Measurements from ENCODE around the gene EOMES. TPM values are rescaled to one million over a fixed set of nuclear protein-coding genes. Genes with fewer than 3 reads are reported as not detected.

The EOMES gene
- total RNA-seq, 1 experiment from 2014 or later, result 0.47 TPM

DNA sequence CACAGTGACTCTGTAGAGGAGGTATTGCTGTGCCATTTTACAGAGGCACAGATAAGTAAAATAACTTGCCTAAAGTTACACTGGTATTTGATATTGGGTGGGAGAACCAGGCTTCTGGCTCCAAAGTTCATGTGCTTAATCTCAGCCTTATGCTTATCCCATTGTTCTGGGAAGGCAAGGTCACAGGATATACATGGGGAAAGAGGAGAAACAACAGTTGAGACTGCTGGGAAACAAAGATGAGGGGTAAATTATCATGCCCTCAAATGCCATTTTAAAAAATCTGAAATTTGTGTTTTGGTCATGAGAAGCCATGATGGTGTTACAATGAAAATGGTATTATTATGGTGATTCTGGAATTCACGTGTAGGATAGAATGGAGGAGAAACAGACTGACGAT lies 54.4 kb downstream of the EOMES start:
- H3K27ac ChIP-seq (ENCODE audit: low read length), result no peak overlapping the region
- no TSS peak for BruUV-seq (replicated peaks)
- ChIA-PET POLR2A (ENCODE audit: unreplicated experiment) (no interaction called here), CTCF (no interaction called here)
- no peaks in the 10 kb centered on the region for H3K9me3 ChIP-seq (ENCODE audit: low read length)
- ATAC-seq, result no peak
- H3K9me2 ChIP-seq (replicated peaks; ENCODE audit: low read length), result no peaks in the 10 kb centered on the region
- no peak overlapping the region for H3K4me2 ChIP-seq (ENCODE audit: low read length)
- H3K9ac ChIP-seq (ENCODE audit: low read length), result no peak overlapping the region
- no peaks in the 10 kb centered on the region for H3K27me3 ChIP-seq (ENCODE audit: low read length)
- intact Hi-C loops (cut with micrococcal nuclease), result no loop called here
- no peaks in the 10 kb centered on the region for H3K4me1 ChIP-seq (ENCODE audit: insufficient read depth, low read length)
- TF ChIP-seq EZH2 (IDR thresholded peaks at IDR 0.05; ENCODE audit: low read length, unreplicated experiment), result no peak
- TF ChIP-seq, protein P1, sequence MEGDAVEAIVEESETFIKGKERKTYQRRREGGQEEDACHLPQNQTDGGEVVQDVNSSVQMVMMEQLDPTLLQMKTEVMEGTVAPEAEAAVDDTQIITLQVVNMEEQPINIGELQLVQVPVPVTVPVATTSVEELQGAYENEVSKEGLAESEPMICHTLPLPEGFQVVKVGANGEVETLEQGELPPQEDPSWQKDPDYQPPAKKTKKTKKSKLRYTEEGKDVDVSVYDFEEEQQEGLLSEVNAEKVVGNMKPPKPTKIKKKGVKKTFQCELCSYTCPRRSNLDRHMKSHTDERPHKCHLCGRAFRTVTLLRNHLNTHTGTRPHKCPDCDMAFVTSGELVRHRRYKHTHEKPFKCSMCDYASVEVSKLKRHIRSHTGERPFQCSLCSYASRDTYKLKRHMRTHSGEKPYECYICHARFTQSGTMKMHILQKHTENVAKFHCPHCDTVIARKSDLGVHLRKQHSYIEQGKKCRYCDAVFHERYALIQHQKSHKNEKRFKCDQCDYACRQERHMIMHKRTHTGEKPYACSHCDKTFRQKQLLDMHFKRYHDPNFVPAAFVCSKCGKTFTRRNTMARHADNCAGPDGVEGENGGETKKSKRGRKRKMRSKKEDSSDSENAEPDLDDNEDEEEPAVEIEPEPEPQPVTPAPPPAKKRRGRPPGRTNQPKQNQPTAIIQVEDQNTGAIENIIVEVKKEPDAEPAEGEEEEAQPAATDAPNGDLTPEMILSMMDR (conservative IDR thresholded peaks at IDR 0.05; ENCODE audit: low read depth, low read length), result no peak
- TF ChIP-seq EZH2phosphoT487 (IDR thresholded peaks at IDR 0.05; ENCODE audit: borderline replicate concordance, low read length), result no peak
- no peak for DNase-seq
- no peaks in the 10 kb centered on the region for H4K20me1 ChIP-seq (ENCODE audit: low read length)
- H2AFZ ChIP-seq (ENCODE audit: low read length), result no peak overlapping the region
- H3K79me2 ChIP-seq (ENCODE audit: low read length), result no peaks in the 10 kb centered on the region
- H3F3A ChIP-seq (ENCODE audit: low read length, unreplicated experiment), result no peaks in the 10 kb centered on the region
- H3K36me3 ChIP-seq (ENCODE audit: low read depth, low read length), result no peaks in the 10 kb centered on the region
- H3K4me3 ChIP-seq (ENCODE audit: low read length), result no peak overlapping the region

DNA sequence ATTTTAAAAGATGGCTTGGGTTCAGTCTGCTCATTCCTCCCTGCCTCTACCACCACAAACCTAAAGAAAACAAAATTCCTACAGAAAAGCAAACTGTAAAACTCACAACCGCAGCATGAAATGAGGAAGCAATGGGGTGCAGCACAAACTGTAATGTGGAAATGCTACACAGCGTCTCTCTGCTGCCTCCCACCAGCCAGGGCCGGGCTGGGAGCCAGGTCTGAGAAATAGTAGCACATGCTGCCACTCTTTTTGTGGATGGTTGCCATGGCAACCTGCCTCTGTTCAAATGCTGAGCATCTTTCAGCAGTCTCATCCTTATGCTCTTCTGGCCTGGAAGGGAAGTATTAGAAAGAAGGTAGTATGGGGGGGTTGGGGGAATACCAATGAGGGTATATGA lies 55.4 kb downstream of the EOMES start:
- H3K27ac ChIP-seq (ENCODE audit: low read length), result no peak overlapping the region
- no peaks in the 10 kb centered on the region for H3K79me2 ChIP-seq (ENCODE audit: low read length)
- no peak overlapping the region for H3K9ac ChIP-seq (ENCODE audit: low read length)
- H3K9me3 ChIP-seq (ENCODE audit: low read length), result no peaks in the 10 kb centered on the region
- ATAC-seq (no peak), DNase-seq (no peak)
- no peak overlapping the region for H3K4me2 ChIP-seq (ENCODE audit: low read length)
- ChIA-PET CTCF (no interaction called here), POLR2A (ENCODE audit: unreplicated experiment) (no interaction called here)
- no TSS peak for BruUV-seq (replicated peaks)
- intact Hi-C loops (cut with micrococcal nuclease), result no loop called here
- H3K36me3 ChIP-seq (ENCODE audit: low read depth, low read length), result no peaks in the 10 kb centered on the region
- no peaks in the 10 kb centered on the region for H4K20me1 ChIP-seq (ENCODE audit: low read length)
- no peaks in the 10 kb centered on the region for H3K4me1 ChIP-seq (ENCODE audit: insufficient read depth, low read length)
- no peaks in the 10 kb centered on the region for H3K9me2 ChIP-seq (replicated peaks; ENCODE audit: low read length)
- no peaks in the 10 kb centered on the region for H3F3A ChIP-seq (ENCODE audit: low read length, unreplicated experiment)
- H2AFZ ChIP-seq (ENCODE audit: low read length), result no peak overlapping the region
- TF ChIP-seq, protein P1 (conservative IDR thresholded peaks at IDR 0.05; ENCODE audit: low read depth, low read length), result no peak
- TF ChIP-seq EZH2 (IDR thresholded peaks at IDR 0.05; ENCODE audit: low read length, unreplicated experiment) (no peak), EZH2phosphoT487 (IDR thresholded peaks at IDR 0.05; ENCODE audit: borderline replicate concordance, low read length) (no peak)
- H3K4me3 ChIP-seq (ENCODE audit: low read length), result no peak overlapping the region
- no peaks in the 10 kb centered on the region for H3K27me3 ChIP-seq (ENCODE audit: low read length)

DNA sequence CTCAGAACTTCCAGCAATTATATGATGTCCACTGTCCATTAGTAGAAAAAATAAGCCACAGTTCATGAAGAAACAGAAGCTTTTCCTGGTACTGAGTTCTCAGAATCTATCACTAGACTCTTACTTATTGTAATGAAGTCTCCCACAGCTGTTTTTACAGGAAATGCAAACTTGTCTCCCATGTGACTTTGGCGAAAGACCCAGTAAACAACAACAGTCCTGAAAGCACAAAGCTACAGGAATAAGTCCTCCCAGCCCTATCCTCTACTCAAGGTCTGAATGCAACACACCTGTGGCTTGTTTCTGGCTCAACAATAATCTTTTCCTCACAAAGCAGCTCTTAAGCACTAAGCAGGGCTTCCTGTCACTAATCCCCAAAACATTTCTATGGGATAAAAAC lies 55.9 kb downstream of the EOMES start:
- Histone ChIP-seq H3K4me2 (ENCODE audit: low read length) (no peak overlapping the region), H3F3A (ENCODE audit: low read length, unreplicated experiment) (no peaks in the 10 kb centered on the region), H3K9me2 (replicated peaks; ENCODE audit: low read length) (no peaks in the 10 kb centered on the region), H3K4me1 (ENCODE audit: insufficient read depth, low read length) (no peaks in the 10 kb centered on the region), H4K20me1 (ENCODE audit: low read length) (no peaks in the 10 kb centered on the region), H3K27ac (ENCODE audit: low read length) (no peak overlapping the region), H3K4me3 (ENCODE audit: low read length) (no peak overlapping the region), H3K27me3 (ENCODE audit: low read length) (no peaks in the 10 kb centered on the region), H3K36me3 (ENCODE audit: low read depth, low read length) (no peaks in the 10 kb centered on the region), H3K79me2 (ENCODE audit: low read length) (no peaks in the 10 kb centered on the region), H3K9me3 (ENCODE audit: low read length) (no peaks in the 10 kb centered on the region), H3K9ac (ENCODE audit: low read length) (no peak overlapping the region), H2AFZ (ENCODE audit: low read length) (no peak overlapping the region)
- POLR2A ChIA-PET (ENCODE audit: unreplicated experiment), result no interaction called here
- ATAC-seq (no peak), DNase-seq (no peak)
- no peak for TF ChIP-seq EZH2phosphoT487 (IDR thresholded peaks at IDR 0.05; ENCODE audit: borderline replicate concordance, low read length)
- TF ChIP-seq EZH2 (IDR thresholded peaks at IDR 0.05; ENCODE audit: low read length, unreplicated experiment), result no peak
- TF ChIP-seq, protein P1 (conservative IDR thresholded peaks at IDR 0.05; ENCODE audit: low read depth, low read length), result no peak
- intact Hi-C loops (cut with micrococcal nuclease), result no loop called here
- no TSS peak for BruUV-seq (replicated peaks)
- CTCF ChIA-PET, result interaction anchor here (0.5 kb wide), 1 partner anchor 15 kb away, joined by 8 read pairs; no protein-coding TSS in a partner anchor

Other genes starting within 250 kb of the EOMES start
- 56.0 and 59.7 TPM in 2 replicates for gene SLC4A7, start 237.9 kb downstream of the EOMES start, total RNA-seq (2014; rRNA removed)

Data from PC-3 (cell line).